KMS-11 (cell line): ENCODE measurements around the gene CSDE1.

Experiments used
- H2AFZ ChIP-seq: fragments of 200-600 bp; sonication (generic); 2 replicates; pipeline ENCODE4 v1.6.1; 2016; ENCODE audit warnings: antibody characterized with exemption, mixed run types, low read depth
- H3K27ac ChIP-seq: fragments of 200-600 bp; sonication (generic); 2 replicates; pipeline ENCODE4 v1.6.1; 2016; ENCODE audit warnings: mild to moderate bottlenecking, mixed run types
- H3K27me3 ChIP-seq: fragments of 200-600 bp; sonication (generic); 2 replicates; pipeline ENCODE4 v1.6.1; 2017; ENCODE audit warnings: mild to moderate bottlenecking, low read depth, mixed run types, moderate library complexity; ENCODE audit not compliant: insufficient read depth
- H3K36me3 ChIP-seq: fragments of 200-600 bp; sonication (generic); 2 replicates; pipeline ENCODE4 v1.6.1; 2017; ENCODE audit warnings: mild to moderate bottlenecking, mixed run types; ENCODE audit not compliant: insufficient read depth
- H3K4me1 ChIP-seq: fragments of 200-600 bp; sonication (generic); 2 replicates; pipeline ENCODE4 v1.6.1; 2016; ENCODE audit warnings: mild to moderate bottlenecking, low read depth, mixed run types; ENCODE audit not compliant: poor library complexity, severe bottlenecking
- H3K4me2 ChIP-seq: fragments of 200-600 bp; sonication (generic); 2 replicates; pipeline ENCODE4 v1.7.0; 2016; ENCODE audit warnings: mild to moderate bottlenecking, mixed run types
- H3K4me3 ChIP-seq: fragments of 200-600 bp; sonication (generic); IDR thresholded peaks from 2 replicates; pipeline ENCODE4 v1.6.1; 2017; ENCODE audit warnings: low read depth, low read length, mixed read lengths; ENCODE audit not compliant: insufficient read depth
- H3K79me2 ChIP-seq: fragments of 200-600 bp; sonication (generic); 2 replicates; pipeline ENCODE4 v1.6.1; 2016; ENCODE audit warnings: low read depth, mixed run types; ENCODE audit not compliant: insufficient read depth
- H3K9ac ChIP-seq: fragments of 200-600 bp; sonication (generic); 2 replicates; pipeline ENCODE4 v1.6.1; 2016; ENCODE audit warnings: mild to moderate bottlenecking, mixed run types
- H4K20me1 ChIP-seq: fragments of 200-600 bp; sonication (generic); 2 replicates; pipeline ENCODE4 v1.6.1; 2016; ENCODE audit warnings: mild to moderate bottlenecking, mixed run types; ENCODE audit not compliant: insufficient read depth
- CTCF ChIP-seq: fragments of 200-600 bp; sonication (generic); conservative IDR thresholded peaks from 2 replicates; pipeline ENCODE4 v1.6.1; 2017; ENCODE audit warnings: low read depth, mild to moderate bottlenecking, antibody characterized with exemption, low read length, moderate library complexity, mixed read lengths

The CSDE1 gene

GRCh38 chr1:114688526-114688925 is 69.3 kb downstream of the CSDE1 start:
- Histone ChIP-seq H3K4me3 (no peak overlapping the region), H4K20me1 (no peaks in the 10 kb centered on the region), H3K4me2 (no peak overlapping the region), H3K9ac (no peak overlapping the region), H3K27me3 (no peaks in the 10 kb centered on the region), H3K4me1 (peaks cover 39% of the 10 kb centered on the region), H3K36me3 (no peaks in the 10 kb centered on the region), H2AFZ (no peak overlapping the region), H3K79me2 (no peaks in the 10 kb centered on the region; the same call in 1 of the 2 replicates), H3K27ac (no peak overlapping the region)
- TF ChIP-seq CTCF = no peak

- Histone ChIP-seq H3K36me3 (no peaks in the 10 kb centered on the region), H2AFZ (no peak overlapping the region), H3K4me3 (no peak overlapping the region), H3K27me3 (no peaks in the 10 kb centered on the region), H3K27ac (no peak overlapping the region), H3K9ac (no peak overlapping the region), H3K4me1 (peaks cover 13% of the 10 kb centered on the region), H3K4me2 (no peak overlapping the region), H3K79me2 (no peaks in the 10 kb centered on the region), H4K20me1 (no peaks in the 10 kb centered on the region)
- TF ChIP-seq CTCF = no peak
Measured at GRCh38 chr1:114685851-114686250, 71.9 kb downstream of the CSDE1 start.

- Histone ChIP-seq H3K27ac (no peak overlapping the region), H3K36me3 (no peaks in the 10 kb centered on the region)
Measured at GRCh38 chr1:114677691-114678090, 80.1 kb downstream of the CSDE1 start.

GRCh38 chr1:114676115-114676514 is 81.7 kb downstream of the CSDE1 start:
- H4K20me1 ChIP-seq = no peaks in the 10 kb centered on the region
- no peak overlapping the region for H2AFZ ChIP-seq
- H3K4me1 ChIP-seq = peaks cover 6% of the 10 kb centered on the region
- no peak overlapping the region for H3K4me2 ChIP-seq
- H3K4me3 ChIP-seq = no peak overlapping the region
- H3K9ac ChIP-seq = no peak overlapping the region
- H3K27me3 ChIP-seq = no peaks in the 10 kb centered on the region
- no peak overlapping the region for H3K27ac ChIP-seq
- H3K79me2 ChIP-seq = no peaks in the 10 kb centered on the region
- no peaks in the 10 kb centered on the region for H3K36me3 ChIP-seq
- TF ChIP-seq CTCF = no peak

More at GRCh38 chr1:114677691-114678090, 80.1 kb downstream of the CSDE1 start:
- H2AFZ ChIP-seq = no peak overlapping the region
- H3K4me3 ChIP-seq = no peak overlapping the region
- TF ChIP-seq CTCF = no peak
- no peaks in the 10 kb centered on the region for H4K20me1 ChIP-seq
- H3K4me1 ChIP-seq = no peaks in the 10 kb centered on the region
- H3K9ac ChIP-seq = no peak overlapping the region
- no peaks in the 10 kb centered on the region for H3K79me2 ChIP-seq
- H3K4me2 ChIP-seq = no peak overlapping the region
- H3K27me3 ChIP-seq = no peaks in the 10 kb centered on the region

GRCh38 chr1:114671939-114672275 is 85.9 kb downstream of the CSDE1 start:
- no peak for TF ChIP-seq CTCF
- no peak overlapping the region for H3K4me2 ChIP-seq
- H3K79me2 ChIP-seq = peaks cover 20% of the 10 kb centered on the region; the same call in 1 of the 2 replicates

More at GRCh38 chr1:114671939-114672275, 85.9 kb downstream of the CSDE1 start:
- no peaks in the 10 kb centered on the region for H4K20me1 ChIP-seq
- peaks cover 29% of the 10 kb centered on the region for H3K4me1 ChIP-seq
- no peak overlapping the region for H3K4me3 ChIP-seq
- no peak overlapping the region for H3K9ac ChIP-seq
- no peaks in the 10 kb centered on the region for H3K27me3 ChIP-seq
- H2AFZ ChIP-seq = no peak overlapping the region
- no peak overlapping the region for H3K27ac ChIP-seq
- H3K36me3 ChIP-seq = no peaks in the 10 kb centered on the region
